Tongue (tissue), 2 donors: ENCODE results near the gene SPANXC. TPM values are rescaled to one million over a fixed set of nuclear protein-coding genes. Genes with fewer than 3 reads are reported as not detected.
A peak's percentile ranks its signal among the peaks of the same experiment; 100 is the strongest.
"Not testable (repeated sequence)": the region's sequence is repeated elsewhere in the genome, so short reads cannot be mapped to it uniquely, and the experiment has no call there.

Experiments used
- DNase-seq: peaks from one replicate; pipeline ENCODE4 v3.0.0-alpha.2; 2015
- total RNA-seq: library from RNA; depleted of rRNA; stranded (reverse); fragments of >200 nt; gene quantifications from one replicate; pipeline ENCODE4 v1.2.3, GENCODE V29; 2014

The SPANXC gene, protein sequence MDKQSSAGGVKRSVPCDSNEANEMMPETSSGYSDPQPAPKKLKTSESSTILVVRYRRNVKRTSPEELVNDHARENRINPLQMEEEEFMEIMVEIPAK
- not detected for total RNA-seq

DNA sequence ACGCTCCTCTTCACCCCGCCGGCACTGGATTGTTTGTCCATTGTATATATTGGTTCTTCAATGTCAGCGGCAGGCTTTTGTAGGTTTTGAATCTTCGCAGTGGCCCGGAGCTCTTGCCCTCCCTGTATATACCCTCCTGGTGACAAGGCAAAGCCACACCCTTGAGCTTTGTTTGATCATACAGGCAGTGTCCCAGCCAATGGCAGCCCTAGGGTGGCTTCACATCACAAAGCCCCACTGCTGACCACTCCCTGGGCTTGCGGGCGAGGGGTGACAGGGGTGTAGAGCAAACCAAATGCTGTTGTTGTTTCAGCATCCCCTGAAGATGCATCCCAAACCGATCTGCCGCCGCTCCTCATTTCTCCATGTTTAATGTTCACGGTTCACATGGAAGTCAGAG is at the start of gene SPANXC:
Gene SPANXC, minus strand, starts transcription at position 101 of the 400 bp plus-strand sequence. Its CDS starts 60 bp downstream, at position 41.
- DNase-seq = not testable (repeated sequence)

DNA sequence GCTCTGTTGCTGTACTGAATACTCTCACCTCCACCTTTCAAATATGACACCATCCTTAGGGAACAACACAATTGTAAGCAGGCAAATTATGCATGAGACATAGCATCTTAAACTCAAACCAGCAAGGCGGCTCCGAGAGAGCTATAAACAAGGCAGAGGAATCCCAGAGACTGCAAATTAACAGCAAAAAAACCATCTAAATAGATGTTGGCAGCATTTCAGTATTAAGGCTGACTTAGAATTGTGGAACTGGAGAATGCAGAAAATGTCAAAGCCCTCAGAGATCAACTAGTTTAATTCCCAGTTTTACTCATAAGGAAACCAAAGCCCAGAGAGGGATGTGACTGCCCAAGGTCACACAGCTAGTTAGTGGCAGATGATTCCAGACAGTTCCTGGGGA is 37.2 kb upstream of the SPANXC start:
- DNase-seq = no peak

DNA sequence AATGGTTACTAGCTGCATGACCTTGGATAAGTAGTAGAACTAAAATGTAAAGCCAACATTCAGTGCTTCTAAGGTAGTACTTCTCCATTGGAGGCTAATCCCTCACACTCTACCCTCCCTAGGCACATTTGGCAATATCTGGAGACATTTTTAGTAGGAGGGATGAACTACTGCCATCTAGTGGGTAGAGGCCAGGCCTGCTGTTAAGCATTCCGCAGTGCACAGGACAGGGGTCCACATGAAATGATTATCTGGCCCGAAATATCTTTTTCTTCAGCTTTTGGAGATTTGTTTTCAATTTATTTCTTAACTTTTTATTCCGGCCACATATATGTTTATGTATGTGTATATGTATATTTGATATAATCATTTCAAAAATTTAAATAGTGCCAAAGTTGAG is 36.0 kb upstream of the SPANXC start:
- peak; percentile 20 for DNase-seq

DNA sequence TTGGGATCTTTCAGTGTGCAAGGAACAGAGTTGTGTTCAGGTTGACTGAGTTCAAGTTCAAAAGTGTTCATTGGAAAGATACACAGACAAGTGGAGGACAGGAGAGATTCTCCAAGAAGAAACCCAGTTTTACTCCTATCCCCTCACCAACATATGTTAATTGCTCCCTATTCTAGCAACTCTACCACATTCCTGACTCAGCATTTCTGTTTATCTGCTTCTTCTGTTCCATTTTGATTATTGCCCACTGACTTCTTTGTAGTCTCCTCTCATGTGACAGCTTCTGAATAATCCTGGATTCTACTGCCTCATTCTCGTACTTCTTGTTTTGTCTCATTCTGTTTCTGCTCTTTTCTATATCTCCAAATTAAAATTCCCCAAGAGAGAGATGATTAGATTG is 15.8 kb upstream of the SPANXC start:
- DNase-seq = no peak

DNA sequence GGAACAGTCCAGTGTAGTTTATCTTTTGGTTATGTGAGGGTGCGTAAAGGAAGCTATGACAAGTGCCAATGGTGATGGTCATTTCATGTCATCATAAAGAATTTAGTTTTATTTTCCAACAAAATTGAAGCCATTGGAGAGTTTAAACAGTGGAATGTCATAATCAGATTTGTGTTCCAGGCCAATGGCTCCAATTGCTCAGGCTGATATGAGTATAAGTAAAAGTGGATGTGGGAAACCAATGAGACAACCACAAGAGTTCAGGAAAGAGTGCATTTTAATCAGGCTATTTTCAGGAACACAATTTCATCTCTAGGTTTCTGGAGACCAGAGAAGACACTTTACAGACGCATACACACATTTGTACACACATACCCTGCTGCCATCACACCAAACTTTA is 20.7 kb downstream of the SPANXC start:
- no peak for DNase-seq

DNA sequence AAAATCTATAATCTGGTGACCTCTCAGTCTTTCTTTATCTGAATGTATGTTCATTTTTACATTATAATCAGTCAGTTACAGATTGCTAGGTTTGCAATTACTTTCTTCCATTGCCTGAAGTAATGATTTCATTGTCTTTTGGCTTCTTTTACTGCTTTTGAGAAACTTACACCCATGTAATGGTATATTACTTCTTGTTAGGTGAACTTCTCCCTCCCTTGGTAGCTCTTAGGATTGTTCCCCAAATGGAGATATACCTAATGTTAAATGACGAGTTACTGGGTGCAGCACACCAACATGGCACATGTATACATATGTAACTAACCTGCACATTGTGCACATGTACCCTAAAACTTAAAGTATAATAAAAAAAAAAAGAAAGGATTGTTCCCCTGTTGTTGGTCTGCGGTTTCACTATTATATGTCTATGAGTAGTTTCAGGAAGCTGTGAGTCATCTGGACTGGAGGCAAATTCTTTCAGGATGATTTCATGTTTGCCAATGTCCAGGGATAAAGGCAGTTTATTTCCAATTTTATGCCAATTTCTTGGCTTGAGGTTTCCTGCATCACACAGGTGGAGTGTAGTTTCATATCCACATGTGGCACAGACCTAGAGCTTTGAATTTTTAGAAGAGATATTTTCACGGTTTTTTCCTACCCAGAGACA is 21.8 kb downstream of the SPANXC start:
- DNase-seq = peak; percentile 12

DNA sequence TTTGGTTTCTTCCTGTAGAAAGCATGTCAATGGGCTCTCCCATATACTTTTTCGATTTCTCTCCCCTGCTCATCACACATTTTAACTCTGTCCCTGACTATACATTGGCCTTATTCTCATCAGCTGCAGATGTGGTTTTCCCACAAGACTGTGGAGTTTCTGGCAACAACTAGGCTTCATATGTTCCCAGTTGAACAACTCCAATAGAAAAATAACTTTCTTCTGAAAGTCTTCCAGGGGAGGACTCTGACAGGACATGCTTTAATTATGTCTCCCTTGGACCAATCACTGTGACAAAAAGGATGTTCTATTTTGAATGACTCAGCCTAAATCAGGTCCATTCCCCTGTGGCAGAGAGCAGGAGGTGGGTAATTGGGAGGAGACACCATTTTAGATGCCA is 28.1 kb downstream of the SPANXC start:
- no peak for DNase-seq

DNA sequence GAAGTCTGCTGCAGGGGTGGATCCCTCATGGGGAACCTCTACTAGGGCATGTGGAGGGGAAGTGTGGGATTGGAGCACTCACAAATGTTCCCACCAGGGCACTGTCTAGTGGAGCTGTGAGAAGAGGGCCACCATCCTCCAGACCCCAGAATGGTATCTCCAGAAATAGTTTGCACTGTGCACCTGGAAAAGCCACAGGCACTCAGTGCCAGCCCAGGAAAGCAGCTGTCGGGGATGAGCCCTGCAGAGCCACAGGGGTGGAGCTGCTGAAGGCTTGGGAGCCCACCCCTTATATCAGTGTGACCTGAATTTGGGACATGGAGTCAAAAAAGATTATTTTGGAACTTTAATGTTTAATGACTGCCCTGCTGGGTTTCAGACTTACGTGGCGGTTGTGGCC is 40.4 kb downstream of the SPANXC start:
- DNase-seq = no peak

Other genes starting within 250 kb of the SPANXC start
- not detected for gene SPANXB1, start 239.9 kb downstream of the SPANXC start, total RNA-seq
- 6.2 TPM for gene LDOC1, start 65.4 kb downstream of the SPANXC start, total RNA-seq